Keratinocyte (primary cell): ENCODE measurements around the gene OTP. TPM values are rescaled to one million over a fixed set of nuclear protein-coding genes. Genes with fewer than 3 reads are reported as not detected.

Experiments
- DNase-seq: peaks from one replicate; pipeline ENCODE4 v3.0.0-alpha.2; 2011; ENCODE audit warnings: low read depth, missing footprints, low spot score
- FAIRE-seq: peaks from 2 replicates; lab custom pipeline; 2011; peaks lifted over from hg19 to GRCh38; lab: Jason Lieb, UNC
- H2AFZ ChIP-seq: 2 replicates; pipeline ENCODE4 v1.6.0; 2012; ENCODE audit warnings: low read length, control low read depth, inconsistent platforms; ENCODE audit not compliant: control insufficient read depth
- H3K27ac ChIP-seq: 2 replicates; pipeline ENCODE4 v1.5.1; 2011; ENCODE audit warnings: low read length; ENCODE audit not compliant: control insufficient read depth, insufficient read depth
- H3K27me3 ChIP-seq: 3 replicates; pipeline ENCODE4 v1.6.0; 2011; ENCODE audit warnings: low read length; ENCODE audit not compliant: control insufficient read depth, insufficient read depth; ENCODE audit errors: extremely low read depth
- H3K36me3 ChIP-seq, 2 experiments: 2 replicates in 1 of 2; 3 replicates in 1 of 2; pipeline ENCODE4 v1.5.1; 2011; ENCODE audit warnings: low read length in 2 of 2, mild to moderate bottlenecking in 1 of 2; ENCODE audit not compliant: control insufficient read depth in 2 of 2, insufficient read depth in 2 of 2; ENCODE audit errors: extremely low read depth in 1 of 2
- H3K4me1 ChIP-seq: 3 replicates; pipeline ENCODE4 v1.5.1; 2011; ENCODE audit warnings: low read length; ENCODE audit not compliant: control insufficient read depth, insufficient read depth; ENCODE audit errors: extremely low read depth
- H3K4me2 ChIP-seq: 3 replicates; pipeline ENCODE4 v1.6.0; 2011; ENCODE audit warnings: low read depth, low read length; ENCODE audit not compliant: control insufficient read depth, insufficient read depth; ENCODE audit errors: extremely low read depth
- H3K4me3 ChIP-seq, 3 experiments: fragments of 200-600 bp in 1 of 3; sonication (generic) in 1 of 3; 2 replicates in 2 of 3; 3 replicates in 1 of 3; pipeline ENCODE4 v1.5.1; 2011 to 2016; ENCODE audit warnings: low read length in 3 of 3, mild to moderate bottlenecking in 3 of 3, control low read depth in 2 of 3, inconsistent platforms in 1 of 3, low read depth in 1 of 3, mixed read lengths in 1 of 3, mixed run types in 1 of 3, moderate library complexity in 1 of 3; ENCODE audit not compliant: control insufficient read depth in 2 of 3, insufficient read depth in 2 of 3; ENCODE audit errors: extremely low read depth in 1 of 3
- H3K79me2 ChIP-seq: 2 replicates; pipeline ENCODE4 v1.6.0; 2012; ENCODE audit warnings: low read length; ENCODE audit not compliant: control insufficient read depth, insufficient read depth
- H3K9ac ChIP-seq: 3 replicates; pipeline ENCODE4 v1.6.0; 2011; ENCODE audit warnings: low read length; ENCODE audit not compliant: control insufficient read depth, insufficient read depth; ENCODE audit errors: extremely low read depth
- H3K9me1 ChIP-seq: 3 replicates; pipeline ENCODE4 v1.6.0; 2011; ENCODE audit warnings: low read length; ENCODE audit not compliant: control insufficient read depth, insufficient read depth; ENCODE audit errors: extremely low read depth
- H3K9me3 ChIP-seq: 2 replicates; pipeline ENCODE4 v1.5.1; 2012; ENCODE audit warnings: low read depth, low read length; ENCODE audit not compliant: control insufficient read depth
- H4K20me1 ChIP-seq: 3 replicates; pipeline ENCODE4 v1.6.0; 2011; ENCODE audit warnings: low read length; ENCODE audit not compliant: control insufficient read depth, insufficient read depth; ENCODE audit errors: extremely low read depth
- EZH2 ChIP-seq: IDR thresholded peaks from one replicate; pipeline ENCODE4 v1.6.1; 2012; ENCODE audit warnings: inconsistent platforms, mild to moderate bottlenecking, low read length, moderate library complexity
- dilution Hi-C: fragments of 300-500 bp; cut with MboI; formaldehyde crosslinking; loops from one replicate; pipeline ENCODE4 v1.7.0; 2020; ENCODE audit warnings: low sequenced_read_pairs; ENCODE audit not compliant: extremely low pct_ligation_motif_present
- polyA minus RNA-seq, 3 experiments: library from RNA; depleted of rRNA, polyadenylated mRNA; stranded (reverse); fragments of >200 nt; gene quantifications; 1 replicate in 1 of 3; 2 replicates in 1 of 3; 3 replicates in 1 of 3; pipeline ENCODE4 v1.2.3, GENCODE V29; 2011
- polyA plus RNA-seq, 5 experiments: library from polyadenylated mRNA; depleted of rRNA in 3 of 5; stranded (reverse) in 3 of 5; stranded (forward) in 1 of 5; unstranded in 1 of 5; fragments of >200 nt; gene quantifications; 1 replicate in 1 of 5; 2 replicates in 3 of 5; 3 replicates in 1 of 5; pipeline versions ENCODE4 v1.2.1 to v1.2.3, GENCODE V29; 2011 to 2012; ENCODE audit warnings: missing spikeins in 2 of 5, low read depth in 1 of 5, low replicate concordance in 1 of 5
- TF ChIP-seq, protein P1 (sequence below), 3 experiments: IDR thresholded peaks in 1 of 3; conservative IDR thresholded peaks in 1 of 3; optimal IDR thresholded peaks in 1 of 3; 2 replicates in 2 of 3; 3 replicates in 1 of 3; pipeline versions ENCODE3 to v1.5.1; 2011; ENCODE audit warnings: low read length in 3 of 3, mild to moderate bottlenecking in 3 of 3, moderate library complexity in 2 of 3, control low read depth in 1 of 3, inconsistent platforms in 1 of 3; ENCODE audit not compliant: insufficient read depth in 2 of 3; ENCODE audit errors: extremely low read depth in 1 of 3

OTP gene
- polyA plus RNA-seq (not detected in 3 replicates), polyA minus RNA-seq (not detected in 3 replicates)
- not detected for polyA plus RNA-seq (2011; ENCODE audit: low read depth)
- not detected in 2 replicates for polyA plus RNA-seq (2011; cell fraction: cytosol; rRNA removed)
- polyA plus RNA-seq (2011; cell fraction: nucleus; rRNA removed): not detected in 2 replicates
- not detected in 2 replicates for polyA plus RNA-seq (2012; ENCODE audit: low replicate concordance)
- polyA minus RNA-seq (2011; cell fraction: cytosol; rRNA and poly(A)+ RNA removed): not detected
- polyA minus RNA-seq (2011; cell fraction: nucleus; rRNA and poly(A)+ RNA removed): not detected in 2 replicates

DNA sequence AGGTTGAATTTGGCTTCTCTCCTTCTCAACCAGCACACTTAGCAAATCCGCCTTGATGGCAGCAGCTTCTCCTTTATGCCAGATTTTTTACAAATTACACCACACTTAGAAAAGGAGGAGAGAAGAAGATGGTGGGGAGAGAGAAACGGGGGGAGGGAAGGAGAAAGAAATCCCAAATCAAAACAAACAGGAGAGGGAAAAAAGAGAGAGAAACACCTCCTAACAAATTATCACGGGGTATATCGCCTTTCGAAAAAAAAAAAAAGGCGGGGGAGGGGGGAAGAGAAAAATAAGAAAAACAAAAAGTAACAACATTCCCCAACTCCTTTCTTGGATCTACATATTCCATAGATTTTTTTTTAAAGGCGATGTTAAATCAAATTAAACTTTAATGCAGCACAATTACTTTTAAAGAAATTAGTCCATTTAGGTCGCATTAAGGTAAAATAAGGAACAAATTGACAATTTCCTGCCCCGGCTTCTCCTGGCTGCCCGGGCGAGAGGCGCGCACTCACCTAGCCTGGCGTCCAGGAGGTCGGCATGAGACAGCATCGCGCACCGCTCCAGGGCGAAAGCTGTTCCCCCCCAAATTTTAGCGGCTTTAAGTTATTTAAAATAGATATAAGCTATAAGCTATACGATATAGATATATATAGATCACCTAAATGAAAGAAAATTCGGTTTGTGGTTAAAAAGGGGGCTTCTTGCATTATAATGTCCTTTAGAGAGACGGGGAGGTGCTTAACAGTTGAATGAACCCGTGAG is at the start of gene OTP:
Gene OTP, minus strand, starts transcription at position 716 of the 765 bp plus-strand sequence. Its CDS starts 164 bp downstream, at position 552.
- dilution Hi-C loops: no loop called here
- Histone ChIP-seq H3K36me3 (no peaks in the 10 kb centered on the region), H3K79me2 (no peaks in the 10 kb centered on the region), H2AFZ (no peak within 1 kb of the TSS), H3K4me3 (no peak within 1 kb of the TSS), H3K27me3 (peaks cover 87% of the 10 kb centered on the region), H3K4me2 (no peak within 1 kb of the TSS), H3K27ac (no peak within 1 kb of the TSS), H3K9me3 (peaks cover 5% of the 10 kb centered on the region), H4K20me1 (peaks cover 3% of the 10 kb centered on the region), H3K9me1 (no peaks in the 10 kb centered on the region), H3K9ac (no peak within 1 kb of the TSS), H3K4me1 (no peaks in the 10 kb centered on the region)
- TF ChIP-seq EZH2: no peak
- TF ChIP-seq, protein P1, sequence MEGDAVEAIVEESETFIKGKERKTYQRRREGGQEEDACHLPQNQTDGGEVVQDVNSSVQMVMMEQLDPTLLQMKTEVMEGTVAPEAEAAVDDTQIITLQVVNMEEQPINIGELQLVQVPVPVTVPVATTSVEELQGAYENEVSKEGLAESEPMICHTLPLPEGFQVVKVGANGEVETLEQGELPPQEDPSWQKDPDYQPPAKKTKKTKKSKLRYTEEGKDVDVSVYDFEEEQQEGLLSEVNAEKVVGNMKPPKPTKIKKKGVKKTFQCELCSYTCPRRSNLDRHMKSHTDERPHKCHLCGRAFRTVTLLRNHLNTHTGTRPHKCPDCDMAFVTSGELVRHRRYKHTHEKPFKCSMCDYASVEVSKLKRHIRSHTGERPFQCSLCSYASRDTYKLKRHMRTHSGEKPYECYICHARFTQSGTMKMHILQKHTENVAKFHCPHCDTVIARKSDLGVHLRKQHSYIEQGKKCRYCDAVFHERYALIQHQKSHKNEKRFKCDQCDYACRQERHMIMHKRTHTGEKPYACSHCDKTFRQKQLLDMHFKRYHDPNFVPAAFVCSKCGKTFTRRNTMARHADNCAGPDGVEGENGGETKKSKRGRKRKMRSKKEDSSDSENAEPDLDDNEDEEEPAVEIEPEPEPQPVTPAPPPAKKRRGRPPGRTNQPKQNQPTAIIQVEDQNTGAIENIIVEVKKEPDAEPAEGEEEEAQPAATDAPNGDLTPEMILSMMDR (optimal IDR thresholded peaks at IDR 0.05 in 1 of 3, IDR thresholded peaks at IDR 0.05 in 1 of 3, conservative IDR thresholded peaks at IDR 0.05 in 1 of 3; ENCODE audit: extremely low read depth in 1 of 3, insufficient read depth in 2 of 3, low read length in 3 of 3): no peak
- FAIRE-seq: no peak
- no peak for DNase-seq

DNA sequence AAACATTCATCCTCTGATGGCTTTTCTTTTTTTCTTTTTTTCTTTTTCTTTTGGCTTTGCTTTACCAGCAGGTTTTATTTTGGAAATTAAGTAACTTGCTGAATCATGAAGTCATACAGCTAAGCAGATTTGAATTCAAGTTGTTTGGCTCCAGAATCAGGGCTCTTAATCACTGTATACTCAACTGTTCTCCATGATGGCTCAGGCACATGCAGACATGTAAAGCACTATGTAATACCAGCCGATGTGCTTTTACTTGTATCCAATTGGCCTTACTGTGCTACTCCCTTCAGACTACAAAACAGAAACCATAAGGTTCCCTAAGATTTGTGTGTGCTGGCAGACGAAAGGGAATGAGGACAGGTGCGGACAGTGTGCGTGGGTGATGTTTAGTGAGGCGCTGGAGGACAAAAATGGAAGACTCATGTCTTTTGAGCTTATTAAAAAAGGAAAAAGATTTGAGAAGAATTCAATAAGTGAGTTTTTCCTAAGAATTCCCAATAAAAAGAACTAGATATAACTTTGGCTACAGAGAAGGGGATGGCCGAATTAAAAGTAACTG is 44.7 kb upstream of the OTP start:
- dilution Hi-C loops: no loop called here
- Histone ChIP-seq H3K9me1 (no peaks in the 10 kb centered on the region), H3K4me1 (no peaks in the 10 kb centered on the region), H3K9ac (no peak overlapping the region), H3K9me3 (no peaks in the 10 kb centered on the region), H2AFZ (no peak overlapping the region), H4K20me1 (no peaks in the 10 kb centered on the region), H3K4me2 (no peak overlapping the region), H3K27me3 (no peaks in the 10 kb centered on the region), H3K36me3 (no peaks in the 10 kb centered on the region), H3K79me2 (no peaks in the 10 kb centered on the region), H3K4me3 (no peak overlapping the region), H3K27ac (no peak overlapping the region)
- DNase-seq (no peak), FAIRE-seq (no peak)
- TF ChIP-seq, protein P1 (optimal IDR thresholded peaks at IDR 0.05 in 1 of 3, IDR thresholded peaks at IDR 0.05 in 1 of 3, conservative IDR thresholded peaks at IDR 0.05 in 1 of 3; ENCODE audit: extremely low read depth in 1 of 3, insufficient read depth in 2 of 3, low read length in 3 of 3): no peak
- TF ChIP-seq EZH2: no peak
